Endothelial cell of umbilical vein (primary cell): ENCODE measurements around the gene MNAT1.

Experiments used
- CTCF ChIP-seq, 2 donors: IDR thresholded peaks; 1 replicate in 1 of 2; 2 replicates in 1 of 2; pipeline ENCODE4 v1.5.1; 2011; ENCODE audit warnings: low read length in 2 of 2, mild to moderate bottlenecking in 2 of 2, moderate library complexity in 2 of 2, control low read depth in 1 of 2, inconsistent platforms in 1 of 2, low read depth in 1 of 2; ENCODE audit not compliant: insufficient read depth in 1 of 2; ENCODE audit errors: extremely low read depth in 1 of 2
- EZH2 ChIP-seq: IDR thresholded peaks from 2 replicates; pipeline ENCODE4 v1.6.1; 2012; ENCODE audit warnings: borderline replicate concordance, low read depth, mild to moderate bottlenecking, moderate library complexity, low read length, inconsistent platforms; ENCODE audit not compliant: severe bottlenecking
- FOS ChIP-seq: IDR thresholded peaks from 2 replicates; pipeline ENCODE4 v1.6.1; 2011; ENCODE audit warnings: mild to moderate bottlenecking, low read length, moderate library complexity, borderline replicate concordance; ENCODE audit not compliant: insufficient read depth
- JUN ChIP-seq: IDR thresholded peaks from 2 replicates; pipeline ENCODE4 v1.6.1; 2011; ENCODE audit warnings: borderline replicate concordance, low read depth; ENCODE audit not compliant: insufficient read length, insufficient read depth
- MAX ChIP-seq: IDR thresholded peaks from 2 replicates; pipeline ENCODE4 v1.6.1; 2011; ENCODE audit not compliant: insufficient read depth, insufficient read length
- POLR2A ChIP-seq: IDR thresholded peaks from 2 replicates; pipeline ENCODE4 v1.6.1; 2012; ENCODE audit warnings: low read depth, mild to moderate bottlenecking, control low read depth, low read length
- POLR2AphosphoS5 ChIP-seq: IDR thresholded peaks from 2 replicates; pipeline ENCODE4 v1.6.1; 2012; ENCODE audit warnings: low read depth, mild to moderate bottlenecking, control low read depth, low read length, moderate library complexity; ENCODE audit not compliant: insufficient read depth

GRCh38 chr14:60705100-60705499 is 29.5 kb upstream of the MNAT1 start:
- no peak for TF ChIP-seq EZH2
- no peak for TF ChIP-seq CTCF (IDR thresholded peaks at IDR 0.05; ENCODE audit: extremely low read depth in 1 of 2, insufficient read depth in 1 of 2, low read depth in 1 of 2, low read length in 2 of 2)
- no peak for TF ChIP-seq FOS
- no peak for TF ChIP-seq POLR2A
- TF ChIP-seq MAX = no peak
- no peak for TF ChIP-seq POLR2AphosphoS5
- TF ChIP-seq JUN = no peak
